Muscle layer of duodenum (tissue), 2 donors: ENCODE data around the gene SLC30A3.

Experiments
- H3K27ac ChIP-seq: one replicate; pipeline ENCODE4 v1.7.0; 2013; ENCODE audit warnings: mild to moderate bottlenecking, low read length
- H3K27me3 ChIP-seq: one replicate; pipeline ENCODE4 v1.7.0; 2013; ENCODE audit warnings: low read depth, mild to moderate bottlenecking, control low read depth, low read length
- H3K36me3 ChIP-seq, 2 donors: one replicate each; pipeline ENCODE4 v1.7.0; 2013; ENCODE audit warnings: low read length in 2 of 2, control low read depth in 1 of 2, mild to moderate bottlenecking in 1 of 2; ENCODE audit not compliant: insufficient read depth in 2 of 2, control insufficient read depth in 1 of 2
- H3K4me1 ChIP-seq, 2 donors: one replicate each; pipeline ENCODE4 v1.7.0; 2013; ENCODE audit warnings: low read length in 2 of 2, mild to moderate bottlenecking in 2 of 2, control low read depth in 1 of 2, moderate library complexity in 1 of 2; ENCODE audit not compliant: insufficient read depth in 2 of 2, control insufficient read depth in 1 of 2
- H3K4me3 ChIP-seq, 2 donors: one replicate each; pipeline ENCODE4 v1.7.0; 2013; ENCODE audit warnings: low read length in 2 of 2, low read depth in 1 of 2, mild to moderate bottlenecking in 1 of 2
- H3K9me3 ChIP-seq, 2 donors: one replicate each; pipeline ENCODE4 v1.7.0; 2013; ENCODE audit warnings: low read length in 2 of 2, control low read depth in 1 of 2, mild to moderate bottlenecking in 1 of 2; ENCODE audit not compliant: control insufficient read depth in 1 of 2
- donor health status: healthy.

SLC30A3 gene

DNA sequence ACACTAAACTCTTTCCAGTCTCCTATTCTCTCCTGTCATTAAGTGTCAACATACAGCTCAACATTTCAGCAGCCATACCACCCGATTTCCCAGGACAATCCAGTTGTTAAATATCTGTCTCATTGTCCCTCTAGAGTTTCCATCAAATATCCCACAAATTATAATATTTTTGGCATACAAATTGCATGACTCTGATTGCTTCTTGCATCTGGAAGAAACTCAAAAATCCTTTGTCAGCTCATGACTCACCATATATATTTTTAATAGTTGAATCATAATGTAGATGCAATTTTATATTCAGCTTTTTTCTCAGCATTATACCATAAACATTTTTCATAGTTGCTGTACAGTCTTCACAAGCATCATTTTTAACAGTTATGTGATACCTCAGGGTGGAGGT lies 7.2 kb downstream of the SLC30A3 start:
- Histone ChIP-seq H3K36me3 (no peaks in the 10 kb centered on the region), H3K9me3 (no peaks in the 10 kb centered on the region), H3K27me3 (peaks cover 38% of the 10 kb centered on the region), H3K4me3 (no peak overlapping the region), H3K27ac (no peak overlapping the region), H3K4me1 (no peaks in the 10 kb centered on the region)

DNA sequence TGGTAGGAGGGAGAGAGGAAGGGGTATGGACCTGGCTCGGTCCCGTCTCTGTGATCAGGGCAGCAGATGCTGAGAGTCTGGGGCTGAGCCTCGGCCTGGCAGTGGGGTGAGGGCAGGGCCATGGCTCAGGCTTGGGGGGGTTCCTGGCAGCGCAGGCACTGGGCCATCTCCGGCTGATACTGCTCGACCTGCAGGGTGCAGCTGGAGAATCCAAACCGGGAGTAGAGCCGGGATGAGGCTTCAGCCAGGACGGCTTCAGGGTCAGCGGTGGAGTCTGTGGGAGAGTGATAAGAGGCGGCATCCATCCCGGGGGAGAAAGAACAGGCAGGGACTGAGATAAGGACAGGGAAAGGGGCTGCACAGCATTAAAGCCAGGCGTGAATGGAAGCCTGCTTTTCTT lies 7.7 kb downstream of the SLC30A3 start:
- Histone ChIP-seq H3K36me3 (no peaks in the 10 kb centered on the region), H3K27me3 (peaks cover 36% of the 10 kb centered on the region), H3K4me1 (peaks cover 0 to 2% of the 10 kb centered on the region in 2 donors)

GRCh38 chr2:27251766-27252165 lies 11.1 kb downstream of the SLC30A3 start:
- no peak overlapping the region for H3K27ac ChIP-seq
- no peaks in the 10 kb centered on the region for H3K9me3 ChIP-seq
- H3K27me3 ChIP-seq = peaks cover 20% of the 10 kb centered on the region
- H3K36me3 ChIP-seq = no peaks in the 10 kb centered on the region
- H3K4me3 ChIP-seq = no peak overlapping the region
- peaks cover 0 to 3% of the 10 kb centered on the region in 2 donors for H3K4me1 ChIP-seq

More for the DNA sequence above, 7.7 kb downstream of the SLC30A3 start:
- no peak overlapping the region for H3K27ac ChIP-seq
- H3K9me3 ChIP-seq = no peaks in the 10 kb centered on the region
- no peak overlapping the region for H3K4me3 ChIP-seq

GRCh38 chr2:27250652-27251379 lies 12.0 kb downstream of the SLC30A3 start:
- Histone ChIP-seq H3K27me3 (peaks cover 15% of the 10 kb centered on the region), H3K4me1 (peaks cover 0 to 3% of the 10 kb centered on the region in 2 donors), H3K4me3 (no peak overlapping the region), H3K27ac (no peak overlapping the region), H3K9me3 (no peaks in the 10 kb centered on the region), H3K36me3 (no peaks in the 10 kb centered on the region)

GRCh38 chr2:27249891-27250651 lies 12.8 kb downstream of the SLC30A3 start:
- Histone ChIP-seq H3K4me1 (peaks cover 0 to 3% of the 10 kb centered on the region in 2 donors), H3K9me3 (no peaks in the 10 kb centered on the region), H3K27ac (no peak overlapping the region), H3K27me3 (peaks cover 15% of the 10 kb centered on the region), H3K4me3 (no peak overlapping the region), H3K36me3 (no peaks in the 10 kb centered on the region)

GRCh38 chr2:27249159-27249890 lies 13.5 kb downstream of the SLC30A3 start:
- Histone ChIP-seq H3K4me3 (no peak overlapping the region), H3K9me3 (no peaks in the 10 kb centered on the region), H3K27ac (no peak overlapping the region), H3K4me1 (peaks cover 0 to 3% of the 10 kb centered on the region in 2 donors), H3K36me3 (peaks cover 1 to 3% of the 10 kb centered on the region in 2 donors), H3K27me3 (peaks cover 15% of the 10 kb centered on the region)

DNA sequence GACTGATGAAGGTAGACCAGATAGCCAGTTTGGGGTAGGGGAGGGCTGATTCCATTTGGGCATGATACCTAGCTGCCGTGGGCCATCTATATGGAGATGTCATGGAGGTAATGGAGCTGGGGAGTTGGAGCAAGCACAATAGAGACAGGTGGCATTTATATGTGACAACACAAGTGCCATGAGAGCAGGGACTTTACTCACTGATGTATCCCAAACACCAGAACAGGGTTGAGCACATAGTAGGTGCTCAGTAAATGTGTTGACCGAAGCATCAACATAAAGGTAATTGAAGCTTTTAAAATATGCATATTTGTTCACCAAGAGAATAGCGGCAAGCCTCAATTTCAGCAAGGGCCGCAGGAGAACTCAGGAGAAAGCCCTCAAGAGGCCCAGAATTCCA lies 15.0 kb downstream of the SLC30A3 start:
- Histone ChIP-seq H3K27me3 (peaks cover 15% of the 10 kb centered on the region), H3K27ac (no peak overlapping the region), H3K4me1 (peaks cover 0 to 3% of the 10 kb centered on the region in 2 donors), H3K4me3 (no peak overlapping the region), H3K36me3 (peaks cover 15 to 18% of the 10 kb centered on the region in 2 donors), H3K9me3 (no peaks in the 10 kb centered on the region)

- Histone ChIP-seq H3K36me3 (peaks cover 35 to 40% of the 10 kb centered on the region in 2 donors), H3K9me3 (no peaks in the 10 kb centered on the region)
Measured at GRCh38 chr2:27245626-27246025, 17.2 kb downstream of the SLC30A3 start.

GRCh38 chr2:27245116-27245515 lies 17.7 kb downstream of the SLC30A3 start:
- no peak overlapping the region for H3K4me3 ChIP-seq
- no peaks in the 10 kb centered on the region for H3K4me1 ChIP-seq
- H3K9me3 ChIP-seq = no peaks in the 10 kb centered on the region
- peaks cover 40 to 45% of the 10 kb centered on the region in 2 donors for H3K36me3 ChIP-seq
- no peak overlapping the region for H3K27ac ChIP-seq
- no peaks in the 10 kb centered on the region for H3K27me3 ChIP-seq

More at GRCh38 chr2:27245626-27246025, 17.2 kb downstream of the SLC30A3 start:
- Histone ChIP-seq H3K27me3 (peaks cover 3% of the 10 kb centered on the region), H3K27ac (no peak overlapping the region), H3K4me3 (no peak overlapping the region), H3K4me1 (peaks cover 0 to 3% of the 10 kb centered on the region in 2 donors)

DNA sequence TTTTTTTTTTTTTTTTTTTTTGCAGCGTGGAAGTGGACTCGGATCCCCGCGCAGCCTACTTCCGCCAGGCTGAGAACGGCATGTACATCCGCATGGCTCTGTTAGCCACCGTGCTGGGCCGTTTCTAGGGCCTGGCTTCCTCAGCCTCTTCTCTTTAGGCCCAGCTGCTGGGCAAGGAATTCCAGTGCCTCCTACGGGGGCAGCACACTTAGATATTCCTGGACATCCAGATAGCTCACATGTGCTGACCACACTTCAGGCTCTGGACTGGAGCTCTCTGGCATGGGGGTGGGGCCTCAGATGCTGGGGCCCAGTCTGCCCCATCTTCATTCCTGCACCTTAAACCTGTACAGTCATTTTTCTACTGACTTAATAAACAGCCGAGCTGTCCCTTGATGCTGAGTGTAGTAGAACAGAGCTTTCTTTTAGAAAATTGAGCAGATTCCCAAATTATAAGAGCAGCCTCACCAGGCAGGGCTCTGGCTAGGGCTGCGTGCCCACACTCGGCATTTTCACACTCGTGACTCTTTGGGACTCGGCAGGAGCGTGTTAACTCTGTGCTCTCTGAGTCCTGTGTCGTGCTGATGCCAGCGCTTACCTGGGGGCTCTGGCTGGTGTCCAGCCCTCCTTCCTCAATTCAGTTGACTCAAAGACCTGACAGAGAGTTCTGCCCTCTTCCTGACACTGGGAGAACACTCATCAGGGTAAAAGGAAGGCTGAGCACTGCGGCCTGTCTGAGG lies 19.3 kb downstream of the SLC30A3 start:
- no peak overlapping the region for H3K4me3 ChIP-seq
- no peak overlapping the region for H3K27ac ChIP-seq
- H3K27me3 ChIP-seq = no peaks in the 10 kb centered on the region
- no peaks in the 10 kb centered on the region for H3K4me1 ChIP-seq
- H3K9me3 ChIP-seq = no peaks in the 10 kb centered on the region
- peaks cover 44 to 59% of the 10 kb centered on the region in 2 donors for H3K36me3 ChIP-seq

DNA sequence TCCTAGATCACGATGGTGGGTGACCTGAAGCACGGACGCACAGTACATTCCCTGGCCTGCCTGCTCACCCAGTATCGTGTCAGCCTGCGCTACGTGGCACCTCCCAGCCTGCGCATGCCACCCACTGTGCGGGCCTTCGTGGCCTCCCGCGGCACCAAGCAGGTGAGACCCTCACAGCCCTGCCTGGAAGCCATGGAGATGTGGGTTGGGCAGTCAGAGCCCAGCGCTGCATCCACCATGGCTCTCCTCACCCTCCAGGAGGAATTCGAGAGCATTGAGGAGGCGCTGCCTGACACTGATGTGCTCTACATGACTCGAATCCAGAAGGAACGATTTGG lies 20.3 kb downstream of the SLC30A3 start:
- H3K4me1 ChIP-seq = no peaks in the 10 kb centered on the region
- H3K4me3 ChIP-seq = no peak overlapping the region
- H3K27ac ChIP-seq = no peak overlapping the region
- H3K27me3 ChIP-seq = no peaks in the 10 kb centered on the region
- H3K9me3 ChIP-seq = no peaks in the 10 kb centered on the region
- peaks cover 53 to 69% of the 10 kb centered on the region in 2 donors for H3K36me3 ChIP-seq
